CD4-positive, alpha-beta T cell treated with Interferon gamma for 1 hour (primary cell): ENCODE data around the gene TMEM26.

Source experiments
- DNase-seq: peaks from one replicate; pipeline ENCODE4 v3.0.0-alpha.2; 2020

TMEM26 gene

DNA sequence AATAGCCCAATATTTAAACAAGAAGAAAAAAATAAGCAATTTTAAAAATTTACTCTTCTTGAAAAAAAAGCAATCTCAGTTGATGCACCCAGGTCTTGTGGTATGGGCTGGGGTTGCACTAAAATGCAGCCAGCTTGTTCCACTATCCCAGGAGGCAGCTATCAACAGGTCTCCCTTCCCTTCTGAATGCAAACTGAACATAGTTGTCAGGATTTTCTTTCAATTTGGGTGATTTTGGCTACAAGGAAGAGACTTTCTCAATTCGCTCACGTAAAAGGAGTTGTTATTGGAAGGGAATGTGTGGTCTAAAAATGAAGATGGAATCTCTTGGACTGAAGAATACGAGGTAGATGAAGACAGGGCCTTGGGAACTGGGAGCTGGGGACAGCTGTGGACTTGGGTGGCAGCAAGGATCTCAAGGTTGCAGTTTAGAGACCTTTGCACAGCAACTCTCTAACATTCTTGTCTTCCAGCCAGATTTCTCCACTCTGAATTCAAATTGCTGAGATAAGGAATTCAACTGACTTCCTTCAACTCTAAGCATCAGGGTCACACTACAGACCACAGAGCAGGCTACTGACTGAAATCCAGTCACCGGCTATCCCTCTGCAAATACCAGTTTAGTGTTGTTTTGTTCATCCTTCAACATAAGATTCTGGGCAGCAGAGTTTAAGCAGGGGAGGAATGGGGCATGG lies 3.1 kb upstream of the TMEM26 start:
- no peak for DNase-seq

DNA sequence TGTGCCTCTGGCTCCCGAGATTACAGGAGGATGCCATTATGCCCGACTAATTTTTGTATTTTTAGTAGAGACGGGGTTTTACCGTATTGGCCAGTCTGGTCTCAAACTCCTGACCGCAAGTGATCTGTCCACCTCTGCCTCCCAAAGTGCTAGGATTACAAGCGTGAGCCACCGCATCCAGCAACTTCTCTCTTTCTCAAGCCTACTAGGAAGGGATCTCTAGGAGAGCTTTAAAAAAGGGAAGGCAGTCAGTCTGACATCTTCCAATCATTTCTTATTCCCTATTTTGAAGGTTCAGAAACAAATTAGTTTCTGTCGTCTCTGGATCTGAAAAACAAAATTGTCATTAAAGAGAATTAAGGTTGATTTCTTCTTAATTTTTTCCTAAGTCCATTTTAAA lies 2.5 kb upstream of the TMEM26 start:
- no peak for DNase-seq

DNA sequence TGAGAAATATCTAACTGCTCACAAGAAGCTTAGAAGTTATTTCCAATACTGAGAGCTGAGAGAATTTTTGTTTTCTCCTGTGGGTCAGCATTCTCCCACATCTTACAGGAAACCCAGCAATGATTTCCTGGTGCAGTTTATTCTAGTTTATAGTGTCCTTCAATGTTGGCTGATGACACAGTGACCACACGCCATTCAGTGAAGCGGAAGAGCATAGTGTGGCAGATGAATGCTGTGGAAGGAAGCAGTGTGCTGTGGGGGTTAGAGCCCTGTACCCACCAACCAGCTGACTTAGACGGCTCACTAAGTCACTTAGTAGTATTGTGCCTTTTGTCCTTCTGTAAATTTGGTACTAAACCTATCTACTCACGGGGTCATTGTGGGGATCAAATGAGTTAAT lies 1.4 kb upstream of the TMEM26 start:
- DNase-seq, result no peak

- no peak for DNase-seq
These were observed 980 bp downstream of the TMEM26 start for GRCh38 chr10:61452151-61452651.

DNA sequence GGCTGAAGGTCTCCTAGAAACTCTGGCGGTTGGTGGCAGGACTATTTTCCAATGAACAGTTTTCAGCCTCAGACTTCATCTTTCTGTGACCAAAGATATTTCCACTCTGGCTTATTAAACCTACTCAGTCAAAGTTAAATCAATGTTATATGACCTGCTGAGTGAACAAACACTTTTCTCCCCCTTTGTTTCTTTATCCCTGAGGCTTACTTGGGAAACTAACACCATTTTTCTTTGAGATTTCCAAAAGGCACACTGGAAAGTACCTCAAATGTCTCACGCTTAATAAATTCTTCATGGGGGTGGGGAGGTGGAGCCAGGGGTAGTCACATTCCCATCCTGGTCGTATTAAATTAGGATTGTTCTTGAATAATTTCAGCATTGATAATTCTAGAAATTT lies 1.8 kb downstream of the TMEM26 start:
- no peak for DNase-seq

DNA sequence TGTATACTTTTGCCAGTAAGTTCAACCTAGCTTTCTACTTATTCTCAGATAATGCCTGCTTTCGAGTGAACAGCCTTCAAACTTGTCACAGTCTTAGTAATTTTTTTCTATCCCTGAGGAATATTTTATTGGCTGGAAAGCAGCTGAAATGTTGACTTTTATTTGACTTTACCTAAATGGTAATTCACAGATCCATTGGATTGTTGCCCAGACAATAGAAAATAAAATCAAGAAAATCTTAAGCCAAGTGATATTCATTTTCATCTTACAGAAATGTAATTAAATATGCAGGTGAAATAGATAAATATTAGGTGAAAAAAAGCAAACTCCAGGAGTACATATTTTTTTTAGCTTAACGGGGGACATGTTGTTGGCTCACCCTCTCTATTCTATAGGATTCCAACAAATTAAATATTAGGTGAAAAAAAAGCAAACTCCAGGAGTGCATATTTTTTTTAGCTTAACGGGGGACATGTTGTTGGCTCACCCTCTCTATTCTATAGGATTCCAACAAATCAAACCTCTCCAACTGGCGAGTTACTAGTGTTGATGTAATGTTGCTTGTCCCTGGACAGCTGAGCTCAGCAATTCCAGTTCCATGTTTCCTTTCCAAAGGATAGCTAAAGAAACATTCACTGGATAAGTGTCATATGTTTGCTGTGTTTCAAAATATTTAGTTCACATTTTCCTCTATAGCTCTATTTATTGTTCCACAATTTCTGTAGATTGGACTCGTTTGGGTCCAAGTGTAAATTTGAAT lies 4.2 kb downstream of the TMEM26 start:
- no peak for DNase-seq

DNA sequence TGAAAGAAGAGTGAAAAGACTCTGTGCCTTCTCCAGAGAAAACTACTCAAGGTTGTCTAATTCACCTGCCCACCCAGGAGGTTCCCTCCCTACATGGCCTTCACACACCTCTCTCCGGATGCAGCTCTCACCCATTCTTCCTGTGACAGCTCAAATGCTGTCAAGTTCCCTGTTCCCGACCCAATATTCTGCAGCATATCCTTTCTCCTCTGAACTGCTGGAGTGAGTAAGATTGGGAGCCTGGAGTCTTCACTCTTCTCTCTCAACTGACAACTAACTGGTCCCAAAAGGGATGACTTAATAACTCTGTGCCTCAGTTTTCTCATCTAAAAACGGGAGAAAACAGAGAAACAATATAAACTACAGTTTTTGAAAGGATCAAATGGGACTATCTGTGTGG lies 5.1 kb downstream of the TMEM26 start:
- DNase-seq, result no peak

DNA sequence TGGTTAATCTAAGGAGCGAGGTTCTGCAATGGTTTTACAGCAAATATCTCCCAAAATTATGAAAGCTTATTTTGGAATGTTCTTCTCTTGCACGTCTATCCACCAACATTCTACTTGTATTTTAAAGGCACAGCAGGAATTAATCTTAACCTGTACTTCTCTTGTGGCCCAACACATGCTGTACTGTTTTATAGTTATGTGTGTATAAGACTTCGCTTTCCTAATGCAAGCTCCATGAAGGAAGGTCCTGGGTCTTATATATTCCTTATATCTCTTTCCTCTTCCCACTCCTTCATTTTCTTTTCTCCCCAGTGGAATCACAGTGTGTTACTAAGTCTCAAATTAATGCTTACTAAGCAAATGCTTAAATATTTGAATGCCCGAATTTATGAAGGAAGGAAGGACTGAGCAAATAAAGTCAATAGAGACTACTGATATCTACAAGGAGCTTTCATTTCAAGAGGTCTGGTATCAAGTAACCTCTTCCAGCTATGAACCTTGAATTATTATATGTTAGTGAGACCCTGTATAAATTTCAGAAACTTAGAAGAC lies 14.0 kb downstream of the TMEM26 start:
- no peak for DNase-seq

DNA sequence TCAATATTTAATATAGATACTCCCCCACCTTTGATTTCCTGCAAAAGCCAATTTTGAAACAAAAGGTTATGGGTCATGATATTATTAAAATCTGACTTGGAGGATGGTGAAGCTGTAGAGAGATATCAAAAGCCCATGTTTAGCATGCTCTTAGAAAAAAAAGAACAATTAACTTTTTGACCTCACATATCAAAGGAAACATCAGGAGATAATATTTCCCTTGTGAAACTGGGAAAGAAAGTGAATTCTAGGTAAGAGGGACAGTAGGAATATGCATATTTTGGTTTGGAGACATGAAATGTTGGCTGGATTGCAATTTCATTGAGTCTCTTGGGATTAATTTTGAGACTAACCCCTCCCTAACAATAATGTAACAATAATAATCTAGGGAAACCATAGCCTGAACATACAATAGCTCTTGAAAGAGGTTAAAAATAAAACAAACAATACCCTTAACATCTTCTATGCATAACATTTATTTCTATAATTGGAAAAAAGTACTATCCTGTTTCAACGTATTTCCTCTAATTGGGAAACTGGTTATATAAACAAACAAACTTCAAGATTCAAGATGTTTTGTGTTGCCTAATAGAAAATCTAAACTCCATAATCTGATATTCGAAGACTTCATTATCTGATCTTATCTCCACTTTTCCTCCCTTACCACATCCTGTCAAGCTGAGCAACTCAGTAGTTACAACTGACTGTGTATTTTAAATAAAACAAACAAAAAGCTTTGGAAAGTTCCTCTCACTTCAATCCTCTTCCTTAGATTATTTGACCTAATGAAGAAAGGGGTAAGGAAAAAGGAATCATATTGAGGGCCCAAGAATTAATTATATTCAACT lies 14.8 kb downstream of the TMEM26 start:
- no peak for DNase-seq

DNA sequence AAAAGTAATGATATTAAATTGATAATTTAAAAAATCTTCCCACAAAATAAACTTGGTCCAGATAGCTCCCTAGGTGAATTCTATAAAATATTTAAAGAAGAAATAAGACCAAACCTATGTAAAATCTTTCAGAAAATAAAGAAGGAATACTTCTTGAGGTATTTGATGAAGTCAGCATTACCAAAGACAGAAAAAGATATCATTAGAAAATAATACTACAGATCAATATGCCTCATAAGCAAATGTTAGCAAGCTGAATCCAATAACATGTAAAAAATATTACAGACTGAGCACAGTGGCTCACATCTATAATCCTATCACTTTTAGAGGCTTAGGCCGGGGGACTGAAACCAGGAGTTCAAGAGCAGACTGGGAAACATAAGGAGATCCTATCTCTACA lies 30.0 kb downstream of the TMEM26 start:
- no peak for DNase-seq

DNA sequence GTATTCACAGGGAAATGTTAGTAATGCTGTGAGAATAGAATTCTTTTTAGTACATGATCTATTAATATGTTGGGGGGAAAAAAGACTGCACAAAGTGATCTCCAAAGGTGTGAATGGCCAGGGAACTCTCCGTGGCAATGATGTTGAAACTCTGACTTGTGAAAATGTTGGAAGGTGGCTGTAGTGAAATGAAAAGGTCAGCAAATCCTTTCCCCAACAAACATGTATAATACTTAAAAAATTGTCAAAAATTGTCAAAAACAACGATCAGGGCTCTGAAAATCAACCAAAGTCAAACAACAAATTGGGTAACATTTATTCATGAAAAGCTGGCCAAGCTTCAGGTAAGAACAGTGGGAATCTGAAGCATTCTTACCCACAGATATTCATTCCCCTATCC lies 35.5 kb downstream of the TMEM26 start:
- no peak for DNase-seq

GRCh38 chr10:61415824-61416223 lies 37.4 kb downstream of the TMEM26 start:
- no peak for DNase-seq

DNA sequence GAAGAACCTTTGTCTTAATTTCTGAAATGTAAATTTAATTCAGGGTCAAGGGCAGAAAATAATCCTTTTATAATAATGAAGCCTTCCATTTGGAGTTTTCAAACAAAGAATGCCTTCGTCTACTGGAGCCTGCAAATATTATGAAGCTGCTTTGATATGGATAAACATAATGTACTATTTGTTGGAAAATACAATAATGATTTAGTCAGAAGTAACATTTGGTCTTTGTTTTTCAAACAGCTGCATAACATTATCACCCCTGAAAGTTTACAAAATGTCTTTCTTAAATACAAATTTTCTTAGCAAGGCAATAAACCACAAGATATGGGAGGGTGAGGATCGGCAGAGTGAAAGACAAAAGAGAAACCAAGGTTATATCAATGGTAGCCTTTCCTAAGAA lies 41.5 kb downstream of the TMEM26 start:
- DNase-seq, result no peak

DNA sequence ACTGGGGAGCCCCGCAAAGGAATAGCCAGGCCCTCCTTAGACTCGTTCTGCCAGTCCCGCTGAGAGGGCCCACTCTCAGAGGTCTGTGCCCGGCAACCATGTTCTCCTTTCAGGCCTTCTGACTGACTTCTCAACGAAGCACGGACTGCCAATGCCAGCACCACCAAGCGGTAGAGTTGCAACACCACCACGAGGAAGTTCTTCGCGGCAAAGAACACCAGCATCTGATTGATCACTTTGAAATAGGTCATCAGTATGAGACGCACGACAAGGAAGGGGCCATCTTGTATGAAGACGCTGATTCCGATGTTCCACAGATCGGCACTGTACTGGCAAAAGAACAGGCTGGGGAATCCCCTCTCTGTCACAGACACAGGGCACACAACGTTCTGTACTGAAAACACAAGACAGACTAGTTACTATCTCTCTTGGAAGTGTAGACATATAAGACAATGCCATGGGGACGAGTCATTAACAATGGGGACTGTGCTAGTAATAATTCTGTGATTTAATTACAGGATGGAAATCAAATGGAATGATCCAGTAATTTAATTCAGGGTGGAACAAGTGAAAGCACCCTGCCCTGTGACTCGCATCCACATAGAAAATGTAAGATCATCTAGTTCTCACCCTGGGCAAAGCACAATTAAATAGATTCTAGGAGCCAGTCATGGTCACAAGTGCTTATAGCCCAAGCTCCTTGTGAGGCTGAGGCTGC lies 42.7 kb downstream of the TMEM26 start:
- DNase-seq, result no peak

- DNase-seq, result no peak
These were observed 44.0 kb downstream of the TMEM26 start for GRCh38 chr10:61409157-61409556.

- no peak for DNase-seq
These were observed 45.1 kb downstream of the TMEM26 start for GRCh38 chr10:61408105-61408504.

DNA sequence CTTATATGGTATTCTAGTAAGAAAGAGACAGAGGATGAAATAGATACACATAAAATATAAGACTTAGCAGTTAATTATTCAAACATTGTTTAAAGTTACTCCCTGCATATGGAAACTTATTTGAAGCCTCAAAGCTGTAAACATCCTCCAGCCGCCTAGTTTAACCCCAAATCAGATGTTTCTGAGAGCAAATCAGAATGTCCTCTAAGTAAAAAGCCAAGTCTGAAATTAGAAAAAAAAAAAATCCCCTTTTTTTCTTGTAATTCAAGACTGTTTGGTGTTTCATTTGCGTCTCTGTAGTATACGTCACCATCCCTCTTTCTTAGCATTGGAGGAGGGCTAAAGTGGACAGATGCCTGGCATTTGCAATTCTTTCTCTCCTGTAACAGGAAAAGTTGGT lies 46.4 kb downstream of the TMEM26 start:
- DNase-seq, result no peak

- no peak for DNase-seq
These were observed 46.9 kb downstream of the TMEM26 start for GRCh38 chr10:61406242-61406641.

DNA sequence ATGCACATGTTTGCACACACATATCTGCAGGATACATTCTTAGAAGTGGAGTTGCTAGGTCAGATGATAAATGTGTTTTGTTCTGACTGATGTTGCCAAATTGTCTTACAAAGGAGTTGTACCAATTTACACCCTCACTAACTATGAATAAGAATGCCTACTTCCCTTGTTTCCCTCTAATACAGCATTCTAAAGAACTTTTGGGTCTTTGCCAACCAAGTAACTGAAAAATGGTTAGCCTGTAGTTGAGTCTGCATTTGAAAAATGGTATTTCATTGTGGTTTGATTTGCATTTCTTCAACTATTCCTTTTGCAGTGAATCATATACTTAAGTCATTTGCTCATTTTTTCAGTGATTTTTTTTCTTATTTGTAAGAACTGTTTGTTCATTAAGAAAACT lies 48.4 kb downstream of the TMEM26 start:
- no peak for DNase-seq

DNA sequence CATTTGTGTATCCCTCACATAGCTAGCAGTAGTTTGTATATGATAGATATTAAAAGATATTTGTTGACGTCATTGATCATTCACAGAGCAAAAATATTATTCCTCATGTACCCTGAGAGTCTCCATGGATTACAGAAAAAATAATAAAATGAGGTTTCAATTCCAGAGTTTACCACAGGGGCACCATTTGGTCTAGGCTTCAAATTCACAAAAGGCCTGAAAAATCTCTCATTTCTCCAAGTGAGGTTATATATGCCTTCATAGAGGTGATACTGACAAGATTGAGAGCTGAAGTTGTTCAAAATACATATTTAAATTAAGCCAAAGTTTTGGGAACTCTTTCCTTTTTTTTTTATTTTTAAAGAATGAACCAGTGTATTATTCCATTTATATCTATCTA lies 52.7 kb downstream of the TMEM26 start:
- DNase-seq, result no peak

GRCh38 chr10:61399406-61399805 lies 53.8 kb downstream of the TMEM26 start:
- no peak for DNase-seq

DNA sequence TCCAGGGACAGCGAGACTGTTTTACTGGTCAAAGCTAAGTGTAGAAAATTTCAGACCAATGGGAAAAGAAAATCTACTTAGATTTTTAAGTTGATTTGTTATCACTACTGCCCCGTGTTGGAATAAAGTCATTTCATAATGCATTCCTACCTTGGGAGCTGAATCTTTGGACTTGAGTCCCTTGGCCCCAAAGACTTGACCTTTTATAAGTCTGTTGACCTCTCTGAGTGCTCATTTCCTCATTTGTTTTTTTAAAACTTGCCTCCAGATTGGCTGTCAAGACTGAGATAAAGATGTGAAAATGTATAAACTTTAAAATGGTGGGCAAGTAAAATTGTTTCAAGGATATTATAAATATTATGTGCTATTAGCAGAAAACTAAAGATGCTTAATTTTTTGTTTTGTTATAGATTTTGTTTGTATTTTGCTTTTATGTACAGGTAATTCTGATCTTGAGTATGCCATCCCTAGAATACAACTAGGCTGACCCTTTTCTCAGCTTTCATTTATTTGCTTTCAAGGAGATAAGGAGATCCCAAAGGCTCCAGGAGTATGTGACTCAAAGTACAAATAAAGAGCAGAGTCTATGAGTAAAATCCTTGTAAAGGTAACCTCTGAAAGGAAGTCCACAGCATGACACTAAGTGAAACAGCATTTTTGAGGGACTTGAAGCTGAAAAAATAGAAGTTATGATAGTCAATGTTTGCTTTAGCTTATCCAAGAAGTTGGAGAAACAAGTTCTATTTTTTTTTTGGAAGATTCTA lies 54.6 kb downstream of the TMEM26 start:
- DNase-seq, result no peak
